Colonic mucosa (tissue), 4 donors: ENCODE data around the gene STK32C. TPM values are rescaled to one million over a fixed set of nuclear protein-coding genes. Genes with fewer than 3 reads are reported as not detected.

Source experiments
- DNase-seq: peaks from one replicate; pipeline ENCODE4 v3.0.0-alpha.2; 2020
- H3K27ac ChIP-seq: fragments of 200-600 bp; one replicate; pipeline ENCODE4 v1.8.0; 2021
- H3K27me3 ChIP-seq: fragments of 200-600 bp; one replicate; pipeline ENCODE4 v1.8.0; 2021
- H3K36me3 ChIP-seq: fragments of 200-600 bp; one replicate; pipeline ENCODE4 v1.8.0; 2021
- H3K4me1 ChIP-seq: fragments of 200-600 bp; one replicate; pipeline ENCODE4 v1.8.0; 2021; ENCODE audit warnings: mild to moderate bottlenecking
- H3K4me3 ChIP-seq: fragments of 200-600 bp; one replicate; pipeline ENCODE4 v1.8.0; 2021
- H3K9ac ChIP-seq, 2 donors: one replicate each; pipeline ENCODE4 v1.7.0; 2013; ENCODE audit warnings: control low read depth in 2 of 2, low read depth in 2 of 2, low read length in 2 of 2
- H3K9me3 ChIP-seq: fragments of 200-600 bp; one replicate; pipeline ENCODE4 v1.8.0; 2021
- intact Hi-C: fragments of 100-400 bp; cut with DNase I; formaldehyde crosslinking; loops from one replicate; pipeline ENCODE4 v1.14.1; 2022
- total RNA-seq, 2 donors: library from RNA; stranded (reverse); fragmentation: NEBNext Ultra II Directional in 1 of 2; extraction: Animal tissue kit (Norgen Biotek cat#: 25700) in 1 of 2; gene quantifications; one replicate each; pipeline ENCODE4 v1.2.1, GENCODE V29; 2021
- TF ChIP-seq, protein P1 (sequence below): fragments of 200-600 bp; IDR thresholded peaks from one replicate; pipeline ENCODE4 v1.8.0; 2022; ENCODE audit warnings: antibody characterized with exemption, mild to moderate bottlenecking
- donor health status: healthy.
- donor health status: DM: no; HTN: no; CAD: no.
- donor health status: DM: no; HTN: no; CAD: no.

The STK32C gene
- total RNA-seq, 2 donors from 2014 or later, result 9.2 to 14.5 TPM

DNA sequence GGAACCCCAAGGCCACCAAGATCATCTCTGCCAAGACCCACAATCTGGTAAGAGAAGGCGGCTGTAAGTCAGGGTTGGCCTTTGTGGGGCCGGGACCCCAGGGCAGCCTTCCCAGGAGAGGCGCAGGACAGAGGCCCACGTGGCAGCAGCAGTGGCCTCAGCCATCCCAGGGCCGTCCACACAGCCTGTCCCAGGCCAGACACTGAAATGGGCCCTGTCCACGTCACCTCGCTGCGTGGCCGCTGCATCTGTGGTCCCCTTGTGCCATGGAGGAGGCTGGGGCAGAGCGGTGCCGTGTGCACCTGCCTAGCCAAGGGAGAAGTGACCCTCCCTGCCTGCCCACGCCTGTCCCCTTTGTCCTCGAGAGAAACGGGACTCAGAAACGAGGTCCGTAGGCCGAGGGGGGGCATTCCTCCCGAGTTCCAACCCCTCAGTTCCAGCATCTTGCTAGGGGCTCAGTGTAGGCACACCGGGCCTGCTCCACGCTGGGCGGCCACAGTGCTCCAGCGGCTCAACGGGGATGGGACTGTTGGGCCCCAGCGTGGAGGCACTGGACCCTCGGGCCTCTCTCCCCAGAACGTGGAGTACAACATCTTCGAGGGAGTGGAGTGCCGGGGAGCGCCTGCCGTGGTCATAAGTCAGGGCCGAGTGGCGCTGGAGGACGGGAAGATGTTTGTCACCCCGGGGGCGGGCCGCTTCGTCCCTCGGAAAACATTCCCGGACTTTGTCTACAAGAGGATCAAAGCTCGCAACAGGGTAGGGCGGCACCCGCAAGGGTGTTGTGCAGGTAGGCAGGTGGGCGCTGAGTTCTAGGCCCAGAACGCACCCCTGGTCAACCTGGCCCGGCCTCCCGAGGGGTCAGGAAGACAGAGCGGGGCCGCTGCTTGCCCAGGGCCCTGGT, 105.4 kb downstream of the STK32C start:
- H3K9me3 ChIP-seq, result no peaks in the 10 kb centered on the region
- no peak overlapping the region for H3K9ac ChIP-seq
- no peak for DNase-seq
- TF ChIP-seq, protein P1, sequence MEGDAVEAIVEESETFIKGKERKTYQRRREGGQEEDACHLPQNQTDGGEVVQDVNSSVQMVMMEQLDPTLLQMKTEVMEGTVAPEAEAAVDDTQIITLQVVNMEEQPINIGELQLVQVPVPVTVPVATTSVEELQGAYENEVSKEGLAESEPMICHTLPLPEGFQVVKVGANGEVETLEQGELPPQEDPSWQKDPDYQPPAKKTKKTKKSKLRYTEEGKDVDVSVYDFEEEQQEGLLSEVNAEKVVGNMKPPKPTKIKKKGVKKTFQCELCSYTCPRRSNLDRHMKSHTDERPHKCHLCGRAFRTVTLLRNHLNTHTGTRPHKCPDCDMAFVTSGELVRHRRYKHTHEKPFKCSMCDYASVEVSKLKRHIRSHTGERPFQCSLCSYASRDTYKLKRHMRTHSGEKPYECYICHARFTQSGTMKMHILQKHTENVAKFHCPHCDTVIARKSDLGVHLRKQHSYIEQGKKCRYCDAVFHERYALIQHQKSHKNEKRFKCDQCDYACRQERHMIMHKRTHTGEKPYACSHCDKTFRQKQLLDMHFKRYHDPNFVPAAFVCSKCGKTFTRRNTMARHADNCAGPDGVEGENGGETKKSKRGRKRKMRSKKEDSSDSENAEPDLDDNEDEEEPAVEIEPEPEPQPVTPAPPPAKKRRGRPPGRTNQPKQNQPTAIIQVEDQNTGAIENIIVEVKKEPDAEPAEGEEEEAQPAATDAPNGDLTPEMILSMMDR, result no peak
- H3K4me3 ChIP-seq, result no peak overlapping the region
- H3K27ac ChIP-seq, result no peak overlapping the region
- intact Hi-C loops, result no loop called here
- no peaks in the 10 kb centered on the region for H3K4me1 ChIP-seq
- no peaks in the 10 kb centered on the region for H3K27me3 ChIP-seq
- H3K36me3 ChIP-seq, result no peaks in the 10 kb centered on the region

DNA sequence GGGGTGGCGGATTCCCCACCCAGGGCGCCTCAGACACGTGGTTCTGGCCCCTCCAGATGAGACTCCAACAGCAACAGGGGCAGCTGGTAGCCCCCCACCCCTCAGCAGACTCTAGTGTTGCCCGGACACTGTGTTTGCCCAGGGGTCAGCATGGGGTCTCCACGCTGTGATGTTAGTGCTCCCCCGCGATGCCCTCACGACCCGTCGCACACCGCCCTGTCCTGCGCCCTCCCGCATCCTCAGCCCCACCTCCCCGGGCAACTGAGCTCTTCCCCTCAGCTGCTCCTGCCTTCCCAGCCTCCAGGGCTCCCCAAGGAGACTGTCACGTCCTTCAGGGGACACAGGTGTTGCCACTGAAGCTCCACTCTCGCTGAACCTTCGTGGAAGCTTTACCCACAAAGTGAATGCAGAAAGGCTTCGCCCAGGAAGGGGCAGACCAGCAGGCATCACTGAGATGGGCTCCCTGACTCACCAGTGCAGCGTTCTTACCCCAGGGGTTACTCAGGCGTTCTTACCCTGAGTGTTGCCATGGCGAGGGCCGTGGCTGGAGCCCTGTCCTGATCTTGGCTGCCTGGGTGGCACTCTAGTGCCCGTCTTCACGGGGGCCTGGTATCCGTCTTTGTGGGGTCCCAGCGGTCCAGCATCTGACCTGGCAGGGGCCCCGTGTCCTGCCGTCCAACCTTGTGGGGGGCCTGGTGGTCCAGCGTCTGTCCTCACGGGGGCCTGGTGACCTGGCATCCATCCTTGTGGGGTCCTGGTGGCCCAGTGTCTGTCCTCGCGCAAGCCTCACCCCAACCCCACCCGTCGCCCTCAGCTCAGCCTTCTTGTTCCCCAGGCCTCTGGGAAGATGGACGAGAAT, 106.4 kb downstream of the STK32C start:
- no peak for DNase-seq
- H3K27me3 ChIP-seq, result no peaks in the 10 kb centered on the region
- H3K9me3 ChIP-seq, result no peaks in the 10 kb centered on the region
- no peaks in the 10 kb centered on the region for H3K4me1 ChIP-seq
- no peak overlapping the region for H3K27ac ChIP-seq
- no peak overlapping the region for H3K9ac ChIP-seq
- H3K36me3 ChIP-seq, result no peaks in the 10 kb centered on the region
- H3K4me3 ChIP-seq, result no peak overlapping the region
- TF ChIP-seq, protein P1, result no peak
- intact Hi-C loops, result no loop called here

DNA sequence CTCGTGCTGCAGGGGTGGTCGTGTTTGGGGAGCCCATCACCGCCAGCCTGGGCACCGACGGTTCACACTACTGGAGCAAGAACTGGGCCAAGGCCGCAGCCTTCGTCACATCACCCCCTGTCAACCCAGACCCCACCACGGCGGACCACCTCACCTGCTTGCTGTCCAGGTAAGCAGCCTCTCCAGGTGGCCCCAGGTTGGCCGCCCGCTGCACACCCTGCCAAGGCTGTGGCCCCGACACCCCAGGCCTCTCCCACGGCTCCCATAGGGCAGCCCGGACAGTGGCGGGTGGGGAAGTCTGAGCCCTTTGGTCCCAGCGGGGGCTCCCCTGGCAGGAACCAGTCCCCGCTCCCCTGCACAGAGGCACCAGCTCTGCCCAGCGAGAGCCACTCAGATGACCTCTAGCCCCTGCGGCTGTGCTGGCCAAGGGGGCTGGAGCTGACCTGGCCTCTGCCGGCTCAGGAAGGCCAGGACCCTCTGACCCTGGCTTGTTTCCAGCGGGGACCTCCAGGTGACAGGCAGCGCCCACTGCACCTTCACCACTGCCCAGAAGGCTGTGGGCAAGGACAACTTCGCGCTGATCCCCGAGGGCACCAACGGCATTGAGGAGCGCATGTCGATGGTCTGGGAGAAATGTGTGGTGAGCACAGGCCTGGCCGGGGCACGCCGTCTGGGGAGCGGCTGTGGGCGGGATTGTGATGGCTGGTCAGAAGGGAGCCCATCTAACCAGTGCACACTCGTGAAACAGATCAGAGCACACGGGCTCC, 107.2 kb downstream of the STK32C start:
- Histone ChIP-seq H3K27ac (no peak overlapping the region), H3K9ac (no peak overlapping the region), H3K4me1 (no peaks in the 10 kb centered on the region), H3K4me3 (no peak overlapping the region), H3K27me3 (no peaks in the 10 kb centered on the region), H3K9me3 (no peaks in the 10 kb centered on the region), H3K36me3 (no peaks in the 10 kb centered on the region)
- TF ChIP-seq, protein P1, result no peak
- DNase-seq, result no peak
- intact Hi-C loops, result no loop called here

DNA sequence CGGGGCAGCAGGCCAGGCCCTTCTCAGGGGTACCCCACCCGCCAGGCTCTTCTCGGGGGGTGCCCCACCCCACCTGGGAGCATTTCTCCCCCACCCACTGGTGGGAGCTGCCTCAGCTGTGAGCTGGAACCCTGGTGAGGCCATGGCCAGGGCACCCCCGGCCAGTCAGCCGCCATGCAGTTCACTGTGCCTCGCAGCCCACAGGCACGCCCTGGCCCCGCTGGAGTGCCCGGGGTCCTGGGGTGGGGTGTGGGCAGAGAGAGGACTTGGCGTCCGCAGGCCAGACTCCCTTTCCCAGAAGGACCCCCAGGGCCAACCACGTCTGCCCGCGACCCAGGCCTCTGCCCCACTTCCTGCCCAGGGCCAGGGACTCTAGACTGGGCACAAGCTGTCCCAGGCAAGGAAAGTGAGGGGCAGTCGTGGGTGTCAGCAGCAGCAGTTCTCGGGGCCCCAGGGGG, 107.9 kb downstream of the STK32C start:
- H3K4me3 ChIP-seq, result no peak overlapping the region
- H3K9ac ChIP-seq, result no peak overlapping the region
- intact Hi-C loops, result no loop called here
- H3K9me3 ChIP-seq, result no peaks in the 10 kb centered on the region
- H3K27ac ChIP-seq, result no peak overlapping the region
- DNase-seq, result no peak
- no peaks in the 10 kb centered on the region for H3K36me3 ChIP-seq
- H3K4me1 ChIP-seq, result no peaks in the 10 kb centered on the region
- H3K27me3 ChIP-seq, result no peaks in the 10 kb centered on the region
- TF ChIP-seq, protein P1, result no peak

DNA sequence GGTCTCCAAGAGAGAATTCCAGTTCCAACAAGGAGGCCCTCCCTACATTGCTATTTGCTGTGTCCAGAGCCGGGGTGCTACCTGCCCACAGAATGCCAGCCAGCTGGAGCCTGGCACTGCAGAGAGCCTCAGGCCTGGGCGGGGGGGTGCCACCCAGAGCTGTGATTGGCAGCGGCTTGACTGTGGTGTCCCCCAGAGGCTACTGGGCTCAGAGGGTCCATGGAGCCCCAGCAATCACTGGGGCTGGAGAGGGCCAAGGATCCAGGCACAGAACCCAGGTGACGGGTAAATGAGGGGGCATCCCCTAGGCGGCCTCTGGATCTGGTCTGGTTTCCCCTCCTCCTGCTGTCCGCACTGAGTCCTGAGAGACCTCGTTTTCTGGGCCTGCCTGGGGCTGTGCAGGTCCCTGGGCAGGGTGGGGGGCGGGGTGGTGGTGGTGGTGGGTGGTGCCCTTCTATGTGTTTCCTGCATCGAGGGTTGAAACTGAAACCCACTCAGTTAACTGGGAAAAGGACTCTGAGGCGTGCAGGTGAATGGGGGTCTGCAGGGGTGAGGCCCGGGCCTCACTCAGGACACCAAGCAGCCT, 108.4 kb downstream of the STK32C start:
- TF ChIP-seq, protein P1, result no peak
- H3K27ac ChIP-seq, result no peak overlapping the region
- H3K27me3 ChIP-seq, result no peaks in the 10 kb centered on the region
- DNase-seq, result no peak
- no peak overlapping the region for H3K9ac ChIP-seq
- H3K4me3 ChIP-seq, result no peak overlapping the region
- no peaks in the 10 kb centered on the region for H3K4me1 ChIP-seq
- intact Hi-C loops, result no loop called here
- no peaks in the 10 kb centered on the region for H3K36me3 ChIP-seq
- H3K9me3 ChIP-seq, result no peaks in the 10 kb centered on the region
